ELR (cell line): ENCODE results near the gene NPIPB9.
"Not testable (repeated sequence)": the region's sequence is repeated elsewhere in the genome, so short reads cannot be mapped to it uniquely, and the experiment has no call there.

Experiments used
- DNase-seq: peaks from one replicate; pipeline ENCODE4 v3.0.0-alpha.2; 2015; ENCODE audit warnings: low read depth

Gene NPIPB9

DNA sequence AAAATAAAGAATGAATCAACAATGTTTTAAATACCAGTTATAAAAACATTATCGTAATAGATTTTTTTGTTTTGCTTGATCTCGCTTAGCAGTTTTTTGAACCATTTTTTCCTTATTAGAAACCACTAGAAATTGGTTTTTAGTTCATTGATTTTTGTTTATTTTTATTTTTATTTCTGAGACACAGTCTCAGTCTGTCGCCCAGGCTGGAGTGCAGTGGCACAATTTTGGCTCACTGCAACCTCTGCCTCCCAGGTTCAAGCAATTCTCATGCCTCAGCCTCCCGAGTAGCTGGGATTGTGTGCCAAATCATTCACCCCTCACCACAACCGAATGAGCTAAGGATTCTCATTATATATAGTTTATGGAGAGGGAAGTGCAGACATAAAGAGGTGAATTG lies at the start of gene NPIPB9:
NPIPB9 (plus strand) TSS at position 301 of the 400 bp plus-strand sequence.
- not testable (repeated sequence) for DNase-seq

DNA sequence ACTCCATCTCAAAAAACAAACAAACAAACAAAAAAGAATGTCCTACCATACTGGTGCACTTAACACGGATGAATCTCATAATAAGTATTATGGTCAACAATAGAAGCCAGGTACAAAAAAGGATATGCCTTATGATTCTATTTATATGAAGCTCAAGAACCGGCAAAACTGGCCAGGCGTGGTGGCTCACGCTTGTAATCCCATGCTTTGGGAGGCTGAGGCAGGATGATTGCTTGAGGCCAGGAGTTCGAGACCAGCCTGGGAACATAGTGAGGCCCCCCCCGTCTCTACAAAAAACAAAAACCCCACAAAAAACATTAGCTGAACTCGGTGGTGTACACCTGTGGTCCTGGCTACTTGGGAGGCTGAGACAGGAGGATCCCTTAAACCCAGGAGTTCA lies 47.3 kb upstream of the NPIPB9 start:
- DNase-seq, result not testable (repeated sequence)

DNA sequence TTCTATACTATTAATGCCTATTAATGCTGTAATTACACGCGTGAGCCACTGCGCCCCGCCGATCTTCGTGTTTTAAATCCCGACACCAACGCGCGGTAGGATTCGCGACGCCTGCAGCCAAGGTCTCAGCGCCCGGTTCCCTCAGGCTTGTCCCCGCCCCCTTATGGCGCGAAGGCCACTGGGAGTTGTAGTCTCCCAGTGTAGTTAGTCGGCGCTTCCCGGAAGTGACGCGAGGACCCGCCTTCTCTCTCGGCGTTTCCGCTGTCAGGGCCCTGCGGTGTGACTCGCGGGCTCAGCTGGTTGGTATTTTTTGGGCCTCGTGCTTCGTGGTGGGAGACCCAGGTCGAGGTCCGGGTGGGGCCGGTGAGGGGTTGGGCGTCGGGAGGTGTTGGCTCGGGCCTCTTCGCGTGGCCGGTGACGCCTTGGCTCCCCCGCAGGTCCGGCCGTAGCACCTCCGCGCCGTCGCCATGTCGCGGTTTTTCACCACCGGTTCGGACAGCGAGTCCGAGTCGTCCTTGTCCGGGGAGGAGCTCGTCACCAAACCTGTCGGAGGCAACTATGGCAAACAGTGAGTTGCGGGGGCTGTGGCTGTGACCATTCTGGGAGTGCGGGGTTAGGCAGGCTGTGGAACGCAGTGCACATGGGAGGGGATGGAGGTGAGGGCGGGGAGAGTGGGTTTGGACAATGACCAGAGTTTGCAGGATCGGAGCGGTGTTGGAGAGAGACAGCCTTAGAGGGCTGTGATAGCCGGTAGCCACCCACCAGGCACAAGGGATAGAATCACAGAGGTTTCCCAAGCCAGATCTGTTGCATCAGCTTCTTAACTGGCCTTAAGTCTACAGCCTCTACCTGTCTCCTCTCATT lies 40.1 kb upstream of the NPIPB9 start, which contains the start of gene EIF3C:
EIF3C (plus strand) TSS at position 245 of the 864 bp plus-strand sequence; CDS start at position 468, 223 bp downstream.
- not testable (repeated sequence) for DNase-seq

DNA sequence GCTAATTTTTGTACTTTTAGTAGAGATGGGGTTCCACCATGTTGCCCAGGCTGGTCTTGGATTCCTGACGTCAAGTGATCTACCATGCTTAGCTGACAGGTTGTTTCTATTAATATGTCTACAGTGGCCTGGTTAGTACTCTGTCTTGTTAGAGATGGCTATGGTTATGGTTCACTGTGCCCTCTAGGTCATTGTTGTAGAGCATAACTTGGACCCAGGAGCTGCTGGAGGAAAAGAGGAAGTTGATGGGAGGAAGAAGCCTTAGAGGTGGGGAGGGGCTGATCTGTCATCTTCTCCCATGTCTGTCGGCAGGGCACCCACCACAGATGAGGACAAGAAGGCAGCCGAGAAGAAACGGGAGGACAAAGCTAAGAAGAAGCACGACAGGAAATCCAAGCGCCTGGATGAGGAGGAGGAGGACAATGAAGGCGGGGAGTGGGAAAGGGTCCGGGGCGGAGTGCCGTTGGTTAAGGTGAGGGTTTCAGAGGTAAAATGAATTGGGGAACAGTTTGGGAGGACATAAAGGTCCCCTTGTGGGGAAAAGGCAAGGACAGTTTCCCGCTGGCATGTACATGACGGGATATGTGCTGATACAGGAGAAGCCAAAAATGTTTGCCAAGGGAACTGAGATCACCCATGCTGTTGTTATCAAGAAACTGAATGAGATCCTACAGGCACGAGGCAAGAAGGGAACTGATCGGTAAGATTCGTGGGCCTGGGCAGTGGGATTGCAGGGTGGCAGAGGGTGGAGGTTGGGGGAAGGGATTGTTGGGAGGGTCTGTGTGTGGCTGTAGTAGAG lies 28.5 kb upstream of the NPIPB9 start:
- not testable (repeated sequence) for DNase-seq

DNA sequence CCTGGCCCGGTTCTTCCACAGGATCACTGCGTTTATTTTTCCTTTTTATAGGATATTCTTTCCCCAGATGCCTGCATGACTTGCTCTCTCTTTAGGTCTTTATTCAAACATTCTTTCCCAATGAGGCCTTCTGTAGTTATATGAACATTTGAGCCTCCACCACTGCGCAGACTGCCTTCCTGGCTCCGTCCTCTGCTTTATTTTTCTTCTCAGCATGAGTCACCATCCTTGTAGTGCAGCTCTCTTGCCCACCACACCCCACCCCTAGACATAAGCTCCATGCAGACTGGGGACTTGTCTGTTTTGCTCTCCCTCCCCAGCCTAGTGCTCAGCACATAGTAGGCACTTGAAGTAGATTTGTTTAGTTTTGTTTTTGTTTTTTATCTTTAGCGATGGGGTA lies 20.3 kb upstream of the NPIPB9 start:
- not testable (repeated sequence) for DNase-seq

DNA sequence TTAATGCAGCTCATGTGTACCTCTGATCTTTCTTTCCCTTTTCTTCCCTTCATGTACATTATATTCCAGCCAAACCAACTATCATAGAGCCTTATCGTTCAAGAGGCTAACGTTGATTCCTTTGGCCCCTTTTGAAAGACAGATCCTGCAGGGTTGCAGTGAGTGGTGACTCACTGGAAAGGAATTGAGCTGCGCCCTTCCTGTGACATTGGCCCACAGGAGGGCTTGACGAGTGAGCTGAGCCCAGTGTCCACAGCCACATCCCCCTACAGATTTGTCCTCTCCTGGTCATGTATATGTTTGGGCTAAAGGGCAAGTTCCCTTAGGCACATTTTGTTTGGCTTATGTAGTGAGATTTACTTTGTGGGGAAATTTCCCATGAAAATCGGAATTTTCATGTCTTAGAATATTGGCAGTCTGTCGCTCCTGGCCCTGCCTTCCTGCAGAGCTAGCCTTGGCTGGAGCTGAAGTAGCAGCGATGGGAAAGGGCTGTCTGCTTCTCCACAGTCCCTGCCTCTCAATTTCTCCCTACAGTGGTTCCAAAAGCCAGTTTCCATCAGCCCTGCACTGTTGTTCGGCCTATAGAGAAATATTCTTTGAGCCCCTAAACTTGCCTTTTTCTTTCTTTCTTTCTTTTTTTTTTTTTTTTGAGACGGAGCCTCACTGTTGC lies 19.0 kb upstream of the NPIPB9 start:
- not testable (repeated sequence) for DNase-seq

DNA sequence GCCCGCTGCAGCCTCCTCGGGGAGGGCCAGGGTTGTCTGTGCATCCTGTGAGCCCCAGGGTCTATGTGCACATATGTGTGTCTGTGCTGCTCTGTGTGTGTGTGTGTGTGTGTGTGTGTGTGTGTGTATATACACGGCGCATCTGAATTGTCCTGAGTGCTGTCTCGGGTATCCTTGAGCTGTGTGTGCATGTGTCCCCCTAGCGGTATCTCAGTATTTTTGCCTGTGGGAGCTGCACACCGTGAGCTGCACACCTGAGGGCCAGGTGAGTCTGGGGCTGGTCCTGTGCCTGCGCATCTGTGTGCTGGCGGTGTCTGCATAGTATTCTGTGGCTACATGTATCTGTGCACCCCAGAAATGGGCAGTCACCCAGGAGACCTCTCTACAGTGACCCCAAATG lies 11.8 kb upstream of the NPIPB9 start:
- not testable (repeated sequence) for DNase-seq

DNA sequence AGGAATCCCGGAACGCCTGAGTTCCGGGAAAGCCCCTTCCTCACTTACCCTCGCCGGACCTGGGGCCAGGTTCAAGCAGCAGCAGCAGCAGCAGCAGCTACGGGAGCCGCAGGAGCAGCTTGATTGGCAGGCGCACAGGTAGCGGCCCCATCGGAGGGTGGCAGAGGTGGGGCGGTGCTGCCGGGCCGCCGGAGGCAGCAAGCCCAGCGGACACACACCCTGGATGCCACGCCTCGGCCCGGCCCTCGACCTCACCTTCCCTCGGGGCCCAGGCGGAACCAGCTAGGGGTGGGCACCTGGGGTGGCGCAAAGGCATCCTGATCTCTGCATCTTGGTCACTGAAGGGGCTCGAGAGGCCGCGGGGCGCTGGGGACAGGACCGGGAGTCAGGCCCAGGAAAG lies 11.0 kb upstream of the NPIPB9 start:
- DNase-seq, result not testable (repeated sequence)

DNA sequence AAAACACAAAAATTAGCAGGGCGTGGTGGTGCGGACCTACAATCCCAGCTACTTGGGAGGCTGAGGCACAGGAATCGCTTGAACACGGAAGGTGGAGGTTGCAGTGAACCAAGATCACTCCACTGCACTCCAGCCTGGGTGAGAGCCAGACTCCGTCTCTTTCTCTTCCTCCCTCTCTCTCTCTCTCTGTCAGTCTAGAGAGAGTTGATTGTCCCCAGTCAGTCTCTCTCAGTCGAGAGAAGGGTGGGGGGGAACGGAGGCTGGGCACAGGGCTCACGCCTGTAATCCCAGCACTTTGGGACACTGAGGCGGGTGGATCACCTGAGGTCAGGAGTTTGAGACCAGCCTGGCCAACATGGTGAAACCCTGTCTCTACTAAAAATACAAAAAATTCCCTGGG lies 10.3 kb upstream of the NPIPB9 start:
- DNase-seq, result peak; percentile 0

DNA sequence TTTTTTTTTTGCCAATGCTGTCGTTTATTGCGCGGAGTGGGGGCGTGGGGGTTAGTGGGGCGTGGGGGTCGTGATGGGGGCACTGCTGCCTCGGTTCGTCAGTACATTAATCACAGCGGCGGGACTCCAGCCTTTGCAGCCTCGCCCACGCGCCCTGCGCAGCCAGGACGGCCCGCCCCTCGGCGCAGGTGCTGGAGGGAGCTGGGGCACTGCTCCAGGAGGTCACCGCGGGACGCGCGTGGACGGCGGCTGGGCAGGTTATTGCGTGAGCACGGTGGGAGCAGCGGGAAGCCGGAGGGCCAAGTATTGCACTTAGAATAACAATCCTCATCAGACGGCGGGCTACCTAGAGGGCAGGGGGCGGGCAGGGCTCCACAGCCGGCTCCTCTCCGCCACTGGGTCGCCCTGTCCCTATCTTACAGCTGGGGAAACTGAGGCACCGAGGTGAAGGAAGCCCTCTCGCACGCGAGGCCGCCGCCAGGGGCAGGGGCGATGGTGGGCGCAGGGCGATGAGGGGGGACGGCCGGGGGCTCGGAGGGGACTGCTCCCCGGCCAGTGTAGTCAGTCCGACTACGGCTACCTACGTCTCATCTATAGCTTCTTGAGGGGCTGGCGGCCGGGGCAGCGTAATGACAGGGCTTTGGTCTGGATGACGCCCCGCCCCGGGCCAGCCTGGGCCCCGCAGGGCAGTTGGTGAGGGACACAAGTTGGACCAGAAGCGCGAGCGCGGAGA lies 4.8 kb upstream of the NPIPB9 start:
- not testable (repeated sequence) for DNase-seq

DNA sequence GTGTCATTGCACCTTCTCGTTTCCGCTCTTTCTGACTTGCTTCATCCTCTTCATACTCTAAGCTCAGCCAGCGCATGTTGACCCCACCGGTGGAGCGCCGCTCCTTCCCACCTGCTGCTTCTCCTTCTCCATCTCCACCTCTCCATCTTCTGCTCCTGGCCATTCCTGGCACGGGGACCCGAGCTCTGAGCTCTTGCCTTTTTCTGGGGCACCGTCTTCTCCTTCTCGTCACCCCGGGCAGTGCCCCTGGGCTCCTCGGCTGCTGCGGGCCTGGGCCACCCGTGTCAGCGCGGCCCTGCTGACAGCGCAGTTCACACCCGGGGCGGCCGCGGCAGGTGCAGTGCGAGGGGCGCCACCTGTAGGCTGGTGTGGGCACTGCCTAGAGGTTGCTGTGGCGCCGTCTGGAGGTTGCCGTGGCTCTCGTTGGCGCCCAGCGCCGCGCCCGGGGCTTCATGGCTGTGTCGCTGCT lies 1.6 kb upstream of the NPIPB9 start:
- not testable (repeated sequence) for DNase-seq

DNA sequence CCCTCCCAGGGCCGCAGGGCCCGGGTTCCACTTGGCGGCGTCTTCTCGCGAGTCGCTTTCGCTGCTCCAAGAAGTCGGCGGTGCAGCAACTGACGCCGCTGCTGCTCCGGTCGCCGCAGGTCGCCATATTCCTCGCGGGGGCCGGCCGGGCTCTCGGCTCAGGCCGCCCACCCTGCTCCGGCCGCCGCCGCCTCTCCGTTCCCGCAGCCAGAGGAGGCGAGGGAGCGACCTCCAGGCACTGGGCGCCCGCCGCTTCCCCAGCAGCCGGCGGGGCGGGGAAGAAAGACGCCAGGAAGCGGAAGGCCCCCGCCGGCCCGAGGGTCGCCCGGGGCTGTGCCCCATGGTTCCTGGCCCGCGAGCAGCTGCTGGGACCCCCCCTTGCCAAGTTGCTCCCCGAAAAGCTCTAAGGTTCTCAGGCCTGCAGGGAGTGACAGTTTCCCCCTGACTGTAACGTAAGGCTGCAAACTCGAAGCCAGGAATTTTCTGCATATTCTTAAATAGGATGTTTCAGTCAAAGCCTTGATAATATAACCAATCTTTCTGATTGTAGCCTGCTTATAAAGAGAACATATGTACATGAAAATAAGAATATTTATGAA lies 1.0 kb upstream of the NPIPB9 start:
- not testable (repeated sequence) for DNase-seq

DNA sequence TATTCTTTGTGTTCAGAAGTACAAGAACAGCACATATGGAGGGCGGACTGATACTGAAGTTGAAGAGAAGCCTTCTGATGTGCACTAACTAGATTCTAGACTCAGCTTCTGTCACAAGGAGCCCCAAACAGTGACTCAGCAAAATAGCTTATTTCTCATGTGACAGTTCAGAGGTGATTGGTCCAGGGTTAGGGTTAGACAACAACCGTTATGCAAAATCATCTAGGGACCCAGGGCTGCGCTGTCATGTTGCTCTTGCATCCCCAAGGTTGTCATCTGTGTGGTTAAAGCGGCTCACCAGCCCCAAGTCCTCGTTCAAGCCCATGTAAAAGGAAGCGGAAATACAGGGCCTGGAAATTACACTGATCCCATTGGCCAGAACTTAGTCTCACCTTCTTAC lies 30.1 kb downstream of the NPIPB9 start:
- not testable (repeated sequence) for DNase-seq

DNA sequence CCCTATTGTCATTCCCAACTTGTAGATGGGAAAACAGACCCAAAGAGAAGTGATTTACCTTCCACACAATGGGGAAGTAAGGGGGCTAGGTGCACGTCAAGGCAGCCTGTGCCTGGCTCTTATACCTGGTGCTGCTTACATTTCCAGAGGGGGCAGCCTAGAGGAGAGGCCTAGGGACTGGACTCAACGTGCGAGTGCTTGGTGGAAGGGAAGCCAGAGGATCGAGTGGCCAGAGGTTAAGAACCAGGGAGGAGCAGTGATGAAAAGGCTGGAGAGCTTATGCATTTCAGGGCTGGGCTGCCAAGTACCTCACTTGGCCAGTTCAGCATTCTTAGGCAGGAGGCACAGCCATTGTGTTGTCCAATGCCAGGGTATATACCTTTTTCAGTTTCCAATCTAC lies 30.8 kb downstream of the NPIPB9 start:
- DNase-seq, result not testable (repeated sequence)

DNA sequence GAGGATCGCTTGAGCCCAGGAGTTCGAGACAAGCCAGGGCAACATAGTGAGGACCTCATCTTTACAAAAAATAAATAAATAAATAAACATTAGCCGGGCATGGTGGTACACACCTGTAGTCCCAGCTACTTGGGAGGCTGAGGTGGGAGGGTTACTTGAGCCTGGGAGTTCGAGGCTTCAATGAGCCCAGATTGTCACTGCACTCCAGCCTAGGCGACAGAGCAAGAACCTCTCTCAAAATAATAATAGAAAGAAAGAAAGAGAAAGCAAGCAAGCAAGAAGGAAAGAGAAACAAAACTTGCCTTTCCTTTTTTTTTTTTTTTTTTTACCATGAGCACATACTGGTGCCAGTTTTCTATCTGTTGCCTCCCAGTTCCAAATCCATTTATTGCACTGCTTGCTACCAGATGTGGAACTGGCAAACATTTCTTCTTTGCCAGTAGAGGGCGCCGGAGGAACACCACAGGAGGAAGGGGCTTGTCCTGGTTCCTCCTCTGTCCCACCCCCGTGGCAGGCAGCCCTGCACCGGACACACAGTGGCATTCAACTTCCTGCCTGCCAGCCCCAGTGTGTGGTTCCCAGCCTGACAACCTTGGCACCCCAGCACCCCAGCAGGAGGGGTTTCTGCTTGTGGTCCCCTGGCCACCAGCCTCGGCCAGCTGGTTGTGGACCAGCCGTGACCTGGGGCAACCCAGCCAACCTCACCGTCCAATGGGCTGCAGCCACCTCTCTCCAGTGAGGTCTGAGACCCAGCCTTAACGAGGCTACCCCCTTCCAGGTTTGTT lies 50.8 kb downstream of the NPIPB9 start:
- DNase-seq, result not testable (repeated sequence)

DNA sequence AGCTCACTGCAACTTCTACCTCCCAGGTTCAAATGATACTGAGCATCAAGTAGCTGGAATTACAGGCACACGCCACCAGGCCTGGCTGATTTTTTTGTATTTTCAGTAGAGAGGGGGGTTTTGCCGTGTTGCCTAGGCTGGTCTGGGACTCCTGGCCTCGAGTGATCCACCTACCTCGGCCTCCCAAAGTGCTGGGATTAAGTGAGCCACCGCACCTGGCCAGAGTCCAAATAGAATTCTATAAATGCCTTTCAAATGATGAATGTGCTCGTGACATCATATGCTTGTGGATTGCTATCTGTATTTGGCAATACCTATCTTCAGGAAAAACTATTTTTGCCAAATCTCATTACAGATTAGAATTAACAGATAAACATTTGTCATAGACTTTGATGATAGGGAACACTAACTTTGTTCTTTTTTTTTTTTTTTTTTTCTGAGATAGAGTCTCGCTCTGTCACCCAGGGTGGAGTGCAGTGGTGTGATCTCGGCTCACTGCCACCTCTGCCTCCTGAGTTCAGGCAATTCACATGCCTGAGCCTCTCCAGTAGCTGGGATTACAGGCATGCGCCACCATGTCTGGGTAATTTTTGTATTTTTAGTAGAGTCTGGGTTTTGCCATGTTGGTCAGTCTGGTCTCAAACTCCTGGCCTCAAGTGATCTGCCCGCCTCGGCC lies 56.0 kb downstream of the NPIPB9 start:
- not testable (repeated sequence) for DNase-seq

DNA sequence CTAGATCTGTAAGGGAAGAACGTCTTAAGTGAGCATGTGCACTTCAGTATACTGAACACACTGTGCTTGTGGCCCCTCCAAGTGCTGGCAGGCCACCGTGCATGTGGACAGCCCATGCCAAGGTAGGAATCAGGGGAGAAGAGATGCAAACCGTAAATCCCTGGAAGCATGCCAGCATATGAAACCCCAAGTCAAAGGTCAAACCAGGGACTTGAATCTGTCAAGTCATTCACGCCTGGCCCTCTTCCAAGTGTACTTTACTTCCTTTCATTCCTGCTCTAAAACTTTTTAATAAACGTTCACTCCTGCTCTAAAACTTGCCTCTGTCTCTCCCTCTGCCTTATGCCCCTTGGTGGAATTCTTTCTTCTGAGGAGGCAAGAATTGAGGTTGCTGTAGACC lies 68.4 kb downstream of the NPIPB9 start:
- no peak for DNase-seq

DNA sequence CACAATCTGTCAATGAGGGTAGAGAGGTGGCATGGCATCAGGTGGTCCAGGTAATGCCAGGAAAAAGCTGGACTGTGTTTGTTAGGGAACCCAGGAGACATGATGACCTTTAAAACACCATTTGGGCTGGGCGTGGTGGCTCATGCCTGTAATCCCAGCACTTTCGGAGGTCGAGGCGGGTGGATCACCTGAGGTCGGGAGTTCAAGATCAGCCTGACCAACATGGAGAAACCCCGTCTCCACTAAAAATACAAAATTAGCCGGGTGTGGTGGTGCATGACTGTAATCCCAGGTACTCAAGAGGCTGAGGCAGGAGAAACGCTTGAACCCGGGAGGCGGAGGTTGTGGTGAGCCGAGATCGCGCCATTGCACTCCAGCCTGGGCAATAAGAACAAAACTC lies 69.0 kb downstream of the NPIPB9 start:
- not testable (repeated sequence) for DNase-seq

DNA sequence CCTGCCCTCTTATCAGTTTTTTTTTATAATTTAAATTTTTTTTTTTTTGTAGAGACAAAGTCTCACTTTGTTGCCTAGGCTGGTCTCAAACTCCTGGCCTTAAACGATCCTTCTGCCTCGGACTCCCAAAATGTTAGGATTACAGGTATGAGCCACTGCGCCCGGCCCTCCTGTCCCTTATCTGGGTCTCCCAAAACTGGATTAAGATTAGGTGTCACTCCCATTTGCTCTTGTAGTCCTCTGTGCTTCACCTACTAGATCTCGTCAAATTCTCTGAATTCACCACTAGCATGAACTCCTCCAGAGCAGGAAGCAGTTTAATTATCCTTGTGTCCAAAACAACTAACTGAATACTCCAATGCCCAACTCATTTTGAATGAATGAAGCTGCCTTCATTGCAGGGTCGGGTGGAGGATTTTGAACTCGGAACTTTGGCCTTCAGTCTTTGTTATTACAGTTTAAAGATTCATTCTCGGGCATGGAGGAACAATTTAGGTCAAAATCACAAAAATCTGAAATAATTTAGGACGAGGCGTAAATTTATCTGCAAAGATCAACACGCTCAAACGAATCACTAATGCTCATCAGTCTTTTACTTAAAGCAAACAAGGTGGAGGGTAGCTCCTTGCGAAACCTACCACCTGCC lies 70.4 kb downstream of the NPIPB9 start:
- DNase-seq, result no peak
